ENCODE measurements around the gene MRPS10. TPM values are rescaled to one million over a fixed set of nuclear protein-coding genes. Genes with fewer than 3 reads are reported as not detected.

The MRPS10 gene
- polyA plus RNA-seq, 2 of the 4 experiments (the other 2 are of a cell fraction), result 31.5 to 60.7 TPM

GRCh38 chr6:42199106-42199981, 18.3 kb downstream of the MRPS10 start:
- Histone ChIP-seq H3K4me2 (peak overlapping the region; percentile 55), H3K4me3 (no peak overlapping the region), H3K4me1 (peaks cover 76% of the 10 kb centered on the region), H3K9me3 (no peaks in the 10 kb centered on the region), H3K27ac (peak overlapping the region; percentile 72 to 86)
- CTCF ChIA-PET, result interaction anchor here (0.6 to 5.8 kb wide), 5 partner anchors 15 to 123 kb away, joined by 3 to 31 read pairs (median 4); no protein-coding TSS in a partner anchor
- peak in 1 of 2 experiments; percentile 34 for DNase-seq (ENCODE audit: low read depth in 1 of 2, low spot score in 1 of 2)
- WGBS (ENCODE audit: missing lambda C conversion rate), result 82% methylated on average over 5 of the region's 5 CpGs
- POLR2A ChIA-PET, result interaction anchor here (0.6 kb wide), 1 partner anchor 691 kb away, joined by 3 read pairs; a partner anchor contains a TSS
- ATAC-seq, result peak in 1 of 2 experiments; percentile 17; a peak in 1 of 6 replicates
- TF ChIP-seq HES2 (IDR thresholded peaks at IDR 0.05) (no peak), BCL3 (IDR thresholded peaks at IDR 0.05) (no peak), FOXS1 (CRISPR knock-in tag; IDR thresholded peaks at IDR 0.05) (no peak), HMGXB4 (CRISPR knock-in tag; IDR thresholded peaks at IDR 0.05; ENCODE audit: borderline replicate concordance) (no peak), RAD21 (conservative IDR thresholded peaks at IDR 0.05 in 1 of 2, IDR thresholded peaks at IDR 0.05 in 1 of 2) (no peak), SMC3 (IDR thresholded peaks at IDR 0.05) (no peak), FOSB (CRISPR knock-in tag; IDR thresholded peaks at IDR 0.05) (no peak), CTCF (IDR thresholded peaks at IDR 0.05) (no peak), POLR2AphosphoS2 (conservative IDR thresholded peaks at IDR 0.05; ENCODE audit: low read length) (no peak)
- FAIRE-seq, result no peak

- ATAC-seq (peak; percentile 71 to 79), FAIRE-seq (no peak)
- POLR2A ChIA-PET, result no interaction called here
Measured at GRCh38 chr6:42197555-42198362, 19.9 kb downstream of the MRPS10 start.

More at GRCh38 chr6:42197555-42198362, 19.9 kb downstream of the MRPS10 start:
- H3K4me3 ChIP-seq, result no peak overlapping the region
- no peaks in the 10 kb centered on the region for H3K9me3 ChIP-seq
- peak overlapping the region; percentile 67 for H3K4me2 ChIP-seq
- CTCF ChIA-PET, result interaction anchor here (5.8 kb wide), 1 partner anchor 16 kb away, joined by 31 read pairs; no protein-coding TSS in a partner anchor
- peak; percentile 60 for TF ChIP-seq MAX (IDR thresholded peaks at IDR 0.05)
- peak; percentile 29; the same call in 1 of the 2 replicates for TF ChIP-seq GATA3 (IDR thresholded peaks at IDR 0.05; ENCODE audit: borderline replicate concordance)
- TF ChIP-seq EHF (CRISPR knock-in tag; IDR thresholded peaks at IDR 0.05), result no peak
- peak; percentile 64 for TF ChIP-seq FOSL2 (IDR thresholded peaks at IDR 0.05)
- TF ChIP-seq FOSL2 (CRISPR knock-in tag; IDR thresholded peaks at IDR 0.05), result peak; percentile 84
- 0 out of 2 replicates have a peak, but pooled peaks have one; percentile 19 for TF ChIP-seq JUNB (IDR thresholded peaks at IDR 0.05)
- WGBS (ENCODE audit: missing lambda C conversion rate), result 33% methylated on average over 13 of the region's 13 CpGs
- peaks cover 76% of the 10 kb centered on the region for H3K4me1 ChIP-seq
- peak; percentile 62 to 68 for DNase-seq (ENCODE audit: low read depth in 1 of 2, low spot score in 1 of 2)
- peak overlapping the region; percentile 72 to 86 for H3K27ac ChIP-seq
